Stimulated activated CD4-positive, alpha-beta T cell treated with anti-CD3 and anti-CD28 coated beads, Interleukin-15, amount 100 ng/mL, for 24 hours (primary cell): Measurements from ENCODE around the gene ENPP3.

Source experiments
- DNase-seq: peaks from one replicate; pipeline ENCODE4 v3.0.0-alpha.2; 2020

ENPP3 gene

GRCh38 chr6:131636880-131637792 lies at the start of gene ENPP3:
Gene ENPP3 (plus strand): TSS chr6:131637302. CDS start chr6:131637385, 83 bp downstream.
- DNase-seq: no peak

GRCh38 chr6:131587909-131588308 lies 49.2 kb upstream of the ENPP3 start:
- no peak for DNase-seq

- DNase-seq: no peak
Measured at GRCh38 chr6:131588643-131589042, 48.5 kb upstream of the ENPP3 start.

GRCh38 chr6:131592935-131593334 lies 44.2 kb upstream of the ENPP3 start:
- no peak for DNase-seq

GRCh38 chr6:131594074-131594473 lies 43.0 kb upstream of the ENPP3 start:
- no peak for DNase-seq

- no peak for DNase-seq
Measured at GRCh38 chr6:131597446-131597845, 39.7 kb upstream of the ENPP3 start.

- DNase-seq: no peak
Measured at GRCh38 chr6:131600716-131601115, 36.4 kb upstream of the ENPP3 start.

GRCh38 chr6:131602781-131603312 lies 34.3 kb upstream of the ENPP3 start:
- DNase-seq: no peak

GRCh38 chr6:131613296-131613925 lies 23.7 kb upstream of the ENPP3 start:
- no peak for DNase-seq

GRCh38 chr6:131615275-131615674 lies 21.8 kb upstream of the ENPP3 start:
- no peak for DNase-seq

GRCh38 chr6:131627724-131628682 lies 9.1 kb upstream of the ENPP3 start, which contains the start of gene MED23:
Gene MED23 (minus strand): TSS chr6:131628242. CDS start chr6:131628049, 193 bp downstream.
- DNase-seq: peak; percentile 96

- DNase-seq: no peak
Measured at GRCh38 chr6:131628726-131629125, 8.4 kb upstream of the ENPP3 start.

GRCh38 chr6:131629651-131630050 lies 7.5 kb upstream of the ENPP3 start:
- no peak for DNase-seq

- DNase-seq: no peak
Measured at GRCh38 chr6:131631625-131632289, 5.3 kb upstream of the ENPP3 start.

GRCh38 chr6:131635384-131636340 lies 1.4 kb upstream of the ENPP3 start:
- DNase-seq: no peak

- DNase-seq: no peak
Measured at GRCh38 chr6:131638013-131638412, 911 bp downstream of the ENPP3 start.

- DNase-seq: no peak
Measured at GRCh38 chr6:131640100-131640499, 3.0 kb downstream of the ENPP3 start.

- DNase-seq: no peak
Measured at GRCh38 chr6:131640576-131640975, 3.5 kb downstream of the ENPP3 start.

- DNase-seq: no peak
Measured at GRCh38 chr6:131641554-131641953, 4.5 kb downstream of the ENPP3 start.

- no peak for DNase-seq
Measured at GRCh38 chr6:131642565-131642964, 5.5 kb downstream of the ENPP3 start.
